Amygdala (tissue), 56 donors: Measurements from ENCODE around the gene SDSL.
A peak's percentile ranks its signal among the peaks of the same experiment; 100 is the strongest.

Source experiments
- DNase-seq, 56 donors: peaks; one replicate each; lab custom pipeline; 2025; lab: John Stamatoyannopoulos, UW

SDSL gene

DNA sequence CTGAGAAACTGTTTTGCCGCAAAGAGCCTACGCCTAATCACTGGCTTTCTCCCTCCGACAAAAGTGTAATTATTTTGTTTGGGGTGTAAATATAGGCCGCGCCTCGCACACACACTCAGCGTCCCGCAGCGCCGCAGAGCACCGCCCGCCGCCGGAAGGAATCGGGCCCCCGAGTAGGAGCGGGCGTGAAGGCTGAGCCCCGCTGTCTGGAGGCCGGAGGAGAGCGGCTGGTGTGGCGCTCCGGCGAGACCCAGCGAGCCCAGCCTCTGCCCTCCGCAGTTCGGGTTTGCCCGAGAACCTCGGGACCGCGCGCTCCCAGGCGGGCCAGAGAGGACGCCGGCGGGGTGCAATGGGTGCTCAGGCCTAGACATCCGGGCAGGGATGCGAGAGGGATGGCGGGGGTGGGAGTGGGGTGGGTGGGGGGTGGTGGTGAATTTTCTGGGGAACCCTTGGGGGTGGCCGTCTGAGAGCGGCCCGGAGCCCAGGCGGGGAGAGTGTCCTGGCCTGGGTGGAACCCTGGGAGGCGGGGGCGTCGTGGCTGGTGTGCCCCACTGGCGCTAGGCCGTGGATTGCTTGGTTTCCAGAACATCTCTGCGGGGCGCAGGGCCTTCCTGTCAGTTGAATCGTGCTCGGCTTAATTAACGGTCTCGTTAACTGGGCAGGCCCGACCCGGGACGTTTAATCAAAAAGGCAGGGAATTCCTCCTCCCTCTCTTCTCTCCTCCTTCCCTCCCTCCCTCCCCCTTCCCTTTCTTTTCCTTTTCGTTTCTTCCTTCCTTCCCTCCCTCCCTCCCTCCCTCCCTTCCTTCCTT, 54.2 kb downstream of the SDSL start:
- no peak for DNase-seq

DNA sequence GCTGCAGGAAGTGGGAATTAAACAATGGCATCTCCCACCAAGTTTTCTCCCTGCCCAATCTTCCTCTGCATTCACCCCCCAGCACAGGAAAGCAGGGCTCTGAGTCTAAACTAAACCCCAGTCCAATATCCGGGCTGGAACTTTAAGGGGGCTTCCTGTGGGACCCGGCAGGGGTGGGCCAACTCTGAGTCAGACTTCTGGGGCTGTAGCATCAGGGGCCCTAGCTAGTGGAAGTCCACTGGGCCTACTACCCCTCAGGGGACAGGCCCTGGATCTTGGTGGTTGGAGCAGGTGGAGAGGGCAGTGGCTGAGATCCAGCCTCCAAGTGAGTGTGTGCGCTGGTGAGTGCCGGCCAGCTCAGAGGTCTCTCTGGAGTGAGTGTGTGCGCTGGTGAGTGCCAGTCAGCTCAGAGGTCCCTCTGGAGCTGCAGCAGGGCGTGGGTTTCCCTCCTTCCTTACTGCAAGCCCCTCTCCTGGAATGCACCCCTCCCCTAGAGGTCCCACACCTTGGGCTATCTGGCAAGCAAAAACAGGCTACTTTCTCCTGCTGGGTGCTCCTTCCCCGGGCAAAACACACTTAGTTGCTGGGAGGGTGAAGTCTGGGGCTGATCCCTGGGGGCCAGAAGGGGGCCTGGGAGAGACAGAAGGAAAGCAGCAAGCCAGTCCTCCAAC, 55.1 kb downstream of the SDSL start:
- DNase-seq, result no peak

DNA sequence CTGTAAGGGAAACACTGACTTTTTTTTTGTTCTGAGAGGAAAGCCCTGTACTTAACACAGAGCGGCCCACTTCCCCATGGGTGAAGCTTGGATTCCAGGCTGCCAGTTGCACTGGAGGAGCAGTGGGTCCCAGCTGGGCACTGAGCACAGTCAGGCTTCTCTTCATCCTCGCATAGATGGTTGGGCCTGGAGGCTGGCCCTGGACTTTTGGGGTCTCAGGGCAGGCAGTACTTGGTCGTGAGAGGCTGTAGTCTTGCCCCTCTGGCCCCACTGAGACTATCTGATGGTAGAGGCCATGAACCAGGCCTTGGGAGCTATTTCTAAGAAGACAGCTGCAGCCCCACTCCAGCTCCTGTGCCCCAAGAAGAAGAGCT, 55.6 kb downstream of the SDSL start:
- no peak for DNase-seq

DNA sequence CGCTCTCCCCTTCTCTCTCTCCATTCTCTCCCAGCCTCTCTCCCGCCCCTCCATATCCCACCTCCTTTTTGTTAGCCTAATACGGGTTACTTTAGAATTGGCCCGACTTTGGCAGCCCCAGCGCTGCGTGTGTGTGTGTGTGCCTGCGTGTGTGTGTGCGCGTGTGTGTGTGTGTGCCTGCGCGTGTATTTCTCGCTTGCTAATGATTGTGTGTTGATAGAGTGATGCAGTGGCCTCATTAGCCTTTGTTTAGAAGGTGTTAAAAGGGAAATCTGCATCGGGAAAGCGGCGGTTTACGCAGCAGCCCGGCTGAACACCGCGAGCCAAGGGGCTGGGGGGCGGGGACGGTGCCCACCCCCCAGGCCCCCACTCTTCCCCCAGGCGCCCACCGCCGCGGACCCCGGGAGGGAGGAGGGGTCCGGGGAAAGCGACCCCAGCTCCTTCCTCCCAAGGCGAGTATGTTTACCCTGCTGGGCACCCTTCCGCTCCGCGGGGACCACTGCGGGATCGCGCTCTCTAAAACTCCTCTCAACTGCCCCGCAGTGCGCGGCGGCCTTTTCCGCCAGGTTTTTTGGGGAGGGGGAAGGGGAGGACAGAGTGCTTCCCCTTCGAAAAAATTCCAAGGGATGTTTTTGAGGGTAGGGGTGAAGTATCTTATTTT, 56.3 kb downstream of the SDSL start:
- no peak for DNase-seq

DNA sequence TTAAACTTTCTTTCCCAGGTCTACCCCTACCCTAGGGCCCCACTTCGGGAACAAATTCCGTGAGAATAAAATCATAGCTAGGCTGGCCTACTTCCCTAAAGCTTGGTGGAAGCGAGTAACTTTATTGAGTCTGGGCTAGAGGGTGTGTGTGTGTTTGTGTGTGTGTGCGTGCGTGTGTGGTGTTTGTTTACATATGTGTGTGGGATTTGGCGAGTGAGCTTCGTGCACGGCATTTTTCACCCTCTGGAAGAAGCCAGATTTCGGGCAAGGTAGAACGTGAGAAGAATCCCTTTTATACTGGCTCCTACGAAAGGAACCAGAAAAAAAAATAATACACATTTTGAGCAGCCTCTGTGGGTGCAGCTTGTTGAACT, 57.0 kb downstream of the SDSL start:
- DNase-seq, result no peak

DNA sequence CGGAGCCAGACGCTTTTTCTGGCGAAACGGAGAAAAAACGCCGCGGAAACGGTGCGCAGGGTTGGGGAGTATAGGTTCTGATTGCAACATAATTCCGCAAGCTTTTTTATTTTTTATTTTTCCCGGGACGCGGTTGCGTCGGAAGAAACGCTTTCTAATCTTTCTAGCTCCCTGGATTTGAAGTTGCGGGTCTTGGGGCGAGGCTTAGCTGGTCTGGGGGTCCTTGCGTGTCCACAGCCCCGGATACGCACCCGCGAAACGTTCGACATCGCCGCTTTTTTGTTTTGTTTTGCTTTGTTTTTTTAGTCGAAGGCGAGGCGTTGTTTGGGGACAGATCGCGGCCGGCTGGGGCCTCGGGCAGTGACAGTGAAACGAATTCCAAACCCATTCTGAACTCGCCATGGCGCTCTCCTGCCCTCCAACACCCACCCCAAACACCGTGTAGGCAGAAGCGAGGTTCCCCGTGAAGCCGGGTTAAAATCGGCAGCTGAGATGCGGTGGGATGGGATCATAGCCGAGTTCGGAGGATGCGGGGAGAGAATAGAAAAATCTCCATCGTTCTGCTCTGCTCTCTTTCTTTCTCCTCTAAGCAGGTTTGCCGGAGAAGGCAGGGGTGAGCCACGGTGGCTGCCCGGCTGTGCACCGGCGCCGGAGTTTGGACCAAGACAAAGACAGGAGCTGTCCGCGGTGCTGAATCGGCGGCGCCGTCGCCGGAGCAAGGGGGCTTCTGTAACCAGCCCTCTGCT, 57.6 kb downstream of the SDSL start:
- peak in 9 of 56 donors; percentile 1 to 32 (median 4) for DNase-seq

DNA sequence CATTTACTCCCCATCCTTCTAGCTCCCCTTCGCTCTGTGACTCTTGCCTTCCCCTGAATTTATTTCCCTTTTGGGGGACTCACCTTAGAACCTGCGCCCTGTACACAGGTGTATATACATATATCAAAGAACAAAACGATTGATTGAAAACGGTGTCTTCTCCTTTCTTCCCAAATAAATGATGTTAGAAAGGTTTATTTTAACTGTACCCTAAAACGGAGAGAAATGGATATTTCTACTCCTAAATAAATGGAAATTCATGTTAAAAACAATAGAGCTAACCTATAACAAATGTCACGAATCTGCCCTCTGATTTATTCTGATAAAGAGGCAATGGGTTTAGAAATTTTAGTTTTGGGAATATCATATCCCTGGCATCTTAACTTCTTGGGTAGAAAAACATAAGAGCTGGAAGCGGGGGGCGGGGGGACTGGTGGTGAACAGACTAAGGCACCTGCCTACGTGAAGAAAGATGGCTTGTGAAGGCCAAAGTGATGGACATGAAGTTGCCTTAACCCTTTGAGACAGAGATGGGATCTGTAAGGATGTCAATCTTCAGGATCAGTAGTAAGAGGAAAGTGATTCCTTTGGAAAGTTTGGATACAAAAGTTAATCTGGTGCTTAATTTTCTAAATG, 58.3 kb downstream of the SDSL start:
- DNase-seq, result no peak

DNA sequence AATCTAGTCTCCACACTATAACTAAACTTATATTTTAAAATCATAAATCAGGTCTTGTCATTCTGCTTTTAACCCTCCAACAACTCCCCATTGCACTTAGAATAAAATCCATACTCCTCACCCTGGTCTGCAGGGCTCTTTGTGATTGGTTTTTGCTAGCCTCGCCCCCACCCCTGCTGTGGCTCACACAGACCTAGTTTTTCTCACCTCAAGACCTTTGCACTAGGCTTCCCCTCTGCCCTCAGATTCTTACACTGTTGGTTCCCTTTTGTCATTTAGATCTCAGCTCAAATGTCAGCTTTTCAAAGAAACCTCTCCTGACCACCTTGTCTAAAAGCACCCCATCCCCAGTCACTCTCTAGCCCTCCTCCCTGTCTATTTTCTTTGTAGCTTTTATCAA, 60.2 kb downstream of the SDSL start:
- no peak for DNase-seq

DNA sequence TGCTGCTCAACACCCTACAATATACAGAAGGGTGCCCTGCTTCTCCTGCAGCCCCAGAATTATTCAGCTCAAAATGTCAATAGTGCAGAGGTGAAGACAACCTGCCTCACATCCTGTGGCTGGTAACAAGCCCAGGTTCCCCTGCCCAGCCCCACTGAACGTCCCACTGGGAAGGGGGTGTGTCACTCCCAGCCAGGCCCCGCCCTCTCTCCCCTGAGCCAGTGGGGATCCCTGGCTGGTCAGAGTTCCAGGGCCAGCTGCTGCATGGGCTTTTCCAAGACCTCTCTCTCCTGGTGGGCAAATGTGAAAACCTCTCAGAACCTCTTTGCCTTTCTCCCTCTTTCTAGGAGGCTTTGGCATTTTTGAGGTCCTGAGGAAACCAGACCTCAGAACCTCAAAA, 63.1 kb downstream of the SDSL start:
- no peak for DNase-seq

DNA sequence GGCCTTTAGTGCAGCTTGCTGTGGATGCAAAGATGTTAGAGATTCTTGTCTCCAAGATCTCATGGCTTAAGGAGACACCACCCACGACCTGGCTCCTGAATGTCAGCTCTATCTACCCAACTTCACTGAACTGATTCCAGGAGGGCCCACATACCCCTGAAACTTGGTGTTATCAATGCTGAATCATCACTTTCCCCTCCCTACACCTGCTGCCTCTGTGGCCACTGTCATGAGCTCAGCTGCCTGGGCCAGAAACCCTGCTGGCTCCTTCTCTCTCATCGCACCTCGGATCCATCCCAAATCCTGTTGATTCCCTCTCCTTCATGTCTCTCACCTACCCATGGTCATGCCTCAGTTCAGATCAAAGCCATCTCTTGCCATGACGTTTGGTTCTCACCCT, 64.5 kb downstream of the SDSL start:
- no peak for DNase-seq
